Measurements from ENCODE around the gene CLCN1.

- TF ChIP-seq CTCF (IDR thresholded peaks at IDR 0.05), result no peak
- no peak for TF ChIP-seq POLR2A (IDR thresholded peaks at IDR 0.05)
- TF ChIP-seq POLR2AphosphoS5 (IDR thresholded peaks at IDR 0.05), result no peak
- TF ChIP-seq EP300 (IDR thresholded peaks at IDR 0.05), result no peak
Measured at GRCh38 chr7:143296686-143297085, 19.2 kb upstream of the CLCN1 start.

Measured in suprapubic skin (tissue), 4 donors.